ENCODE data around the gene MVK. TPM values are rescaled to one million over a fixed set of nuclear protein-coding genes. Genes with fewer than 3 reads are reported as not detected.

The MVK gene
- total RNA-seq, 2 experiments from 2014 or later = 19.8 to 20.2 TPM

- Mint-ChIP-seq H3K27ac (no peak overlapping the region), H3K9me3 (no peaks in the 10 kb centered on the region), H3K4me3 (no peak overlapping the region), H3K36me3 (ENCODE audit: low read depth) (peaks cover 1% of the 10 kb centered on the region), H3K27me3 (ENCODE audit: low read depth) (no peaks in the 10 kb centered on the region), H3K4me1 (ENCODE audit: low read depth) (no peaks in the 10 kb centered on the region)
- intact Hi-C loops (cut with micrococcal nuclease) = no loop called here
- DNase-seq = no peak
- CTCF ChIA-PET = no interaction called here
These were observed 36.5 kb upstream of the MVK start for GRCh38 chr12:109537136-109537535.

- no peaks in the 10 kb centered on the region for H3K9me3 Mint-ChIP-seq
- H3K4me3 Mint-ChIP-seq = no peak overlapping the region
- peaks cover 1% of the 10 kb centered on the region for H3K36me3 Mint-ChIP-seq (ENCODE audit: low read depth)
- intact Hi-C loops (cut with micrococcal nuclease) = no loop called here
- no peaks in the 10 kb centered on the region for H3K4me1 Mint-ChIP-seq (ENCODE audit: low read depth)
- H3K27me3 Mint-ChIP-seq (ENCODE audit: low read depth) = no peaks in the 10 kb centered on the region
- CTCF ChIA-PET = no interaction called here
- no peak for DNase-seq
- no peak overlapping the region for H3K27ac Mint-ChIP-seq
These were observed 35.3 kb upstream of the MVK start for GRCh38 chr12:109538191-109538863.

- Mint-ChIP-seq H3K27ac (no peak overlapping the region), H3K27me3 (ENCODE audit: low read depth) (no peaks in the 10 kb centered on the region), H3K36me3 (ENCODE audit: low read depth) (peaks cover 1% of the 10 kb centered on the region), H3K4me3 (no peak overlapping the region), H3K9me3 (no peaks in the 10 kb centered on the region), H3K4me1 (ENCODE audit: low read depth) (no peaks in the 10 kb centered on the region)
- intact Hi-C loops (cut with micrococcal nuclease) = no loop called here
- no peak for DNase-seq
- CTCF ChIA-PET = no interaction called here
These were observed 34.1 kb upstream of the MVK start for GRCh38 chr12:109539508-109539907.

GRCh38 chr12:109540526-109541412, 32.8 kb upstream of the MVK start:
- Mint-ChIP-seq H3K36me3 (ENCODE audit: low read depth) (peaks cover 1% of the 10 kb centered on the region), H3K27ac (no peak overlapping the region), H3K4me3 (no peak overlapping the region), H3K27me3 (ENCODE audit: low read depth) (no peaks in the 10 kb centered on the region), H3K4me1 (ENCODE audit: low read depth) (peaks cover 7% of the 10 kb centered on the region), H3K9me3 (no peaks in the 10 kb centered on the region)
- DNase-seq = no peak
- CTCF ChIA-PET = interaction anchor here (1.2 kb wide), 1 partner anchor 58 kb away, joined by 3 read pairs; no protein-coding TSS in a partner anchor
- intact Hi-C loops (cut with micrococcal nuclease) = no loop called here

GRCh38 chr12:109541413-109541726, 32.2 kb upstream of the MVK start:
- DNase-seq = no peak
- H3K4me3 Mint-ChIP-seq = no peak overlapping the region
- CTCF ChIA-PET = interaction anchor here (1.2 kb wide), 1 partner anchor 57 kb away, joined by 3 read pairs; no protein-coding TSS in a partner anchor
- intact Hi-C loops (cut with micrococcal nuclease) = no loop called here
- peaks cover 1% of the 10 kb centered on the region for H3K36me3 Mint-ChIP-seq (ENCODE audit: low read depth)
- H3K4me1 Mint-ChIP-seq (ENCODE audit: low read depth) = peaks cover 7% of the 10 kb centered on the region
- no peaks in the 10 kb centered on the region for H3K9me3 Mint-ChIP-seq
- H3K27ac Mint-ChIP-seq = no peak overlapping the region
- no peaks in the 10 kb centered on the region for H3K27me3 Mint-ChIP-seq (ENCODE audit: low read depth)

- no peak for DNase-seq
- Mint-ChIP-seq H3K27me3 (ENCODE audit: low read depth) (peaks cover under 1% of the 10 kb centered on the region), H3K27ac (no peak overlapping the region), H3K9me3 (no peaks in the 10 kb centered on the region), H3K4me3 (no peak overlapping the region), H3K4me1 (ENCODE audit: low read depth) (peaks cover 7% of the 10 kb centered on the region), H3K36me3 (ENCODE audit: low read depth) (peaks cover 1% of the 10 kb centered on the region)
- CTCF ChIA-PET = interaction anchor here (1.0 kb wide), 1 partner anchor 55 kb away, joined by 4 read pairs; no protein-coding TSS in a partner anchor
- intact Hi-C loops (cut with micrococcal nuclease) = no loop called here
These were observed 31.6 kb upstream of the MVK start for GRCh38 chr12:109542014-109542413.

- no peaks in the 10 kb centered on the region for H3K9me3 Mint-ChIP-seq
- no peak overlapping the region for H3K27ac Mint-ChIP-seq
- H3K27me3 Mint-ChIP-seq (ENCODE audit: low read depth) = peaks cover 9% of the 10 kb centered on the region
- no peak overlapping the region for H3K4me3 Mint-ChIP-seq
- H3K36me3 Mint-ChIP-seq (ENCODE audit: low read depth) = no peaks in the 10 kb centered on the region
- DNase-seq = no peak
- H3K4me1 Mint-ChIP-seq (ENCODE audit: low read depth) = peaks cover 7% of the 10 kb centered on the region
- intact Hi-C loops (cut with micrococcal nuclease) = no loop called here
- CTCF ChIA-PET = no interaction called here
These were observed 30.7 kb upstream of the MVK start for GRCh38 chr12:109542876-109543275.

GRCh38 chr12:109544955-109545531, 28.6 kb upstream of the MVK start:
- peaks cover 7% of the 10 kb centered on the region for H3K4me1 Mint-ChIP-seq (ENCODE audit: low read depth)
- no peak overlapping the region for H3K27ac Mint-ChIP-seq
- intact Hi-C loops (cut with micrococcal nuclease) = no loop called here
- peaks cover 14% of the 10 kb centered on the region for H3K27me3 Mint-ChIP-seq (ENCODE audit: low read depth)
- H3K4me3 Mint-ChIP-seq = no peak overlapping the region
- DNase-seq = no peak
- H3K36me3 Mint-ChIP-seq (ENCODE audit: low read depth) = no peaks in the 10 kb centered on the region
- H3K9me3 Mint-ChIP-seq = no peaks in the 10 kb centered on the region
- CTCF ChIA-PET = interaction anchor here (0.5 to 2.4 kb wide), 2 partner anchors 26 to 1875 kb away, joined by 3 to 6 read pairs; no protein-coding TSS in a partner anchor

GRCh38 chr12:109545826-109546225, 27.8 kb upstream of the MVK start:
- peaks cover 7% of the 10 kb centered on the region for H3K4me1 Mint-ChIP-seq (ENCODE audit: low read depth)
- no peak for DNase-seq
- H3K9me3 Mint-ChIP-seq = no peaks in the 10 kb centered on the region
- H3K36me3 Mint-ChIP-seq (ENCODE audit: low read depth) = no peaks in the 10 kb centered on the region
- intact Hi-C loops (cut with micrococcal nuclease) = no loop called here
- H3K27me3 Mint-ChIP-seq (ENCODE audit: low read depth) = peaks cover 14% of the 10 kb centered on the region
- H3K4me3 Mint-ChIP-seq = no peak overlapping the region
- CTCF ChIA-PET = interaction anchor here (2.4 kb wide), 1 partner anchor 27 kb away, joined by 6 read pairs; no protein-coding TSS in a partner anchor
- no peak overlapping the region for H3K27ac Mint-ChIP-seq

- CTCF ChIA-PET = no interaction called here
- intact Hi-C loops (cut with micrococcal nuclease) = no loop called here
- Mint-ChIP-seq H3K4me3 (no peak overlapping the region), H3K36me3 (ENCODE audit: low read depth) (no peaks in the 10 kb centered on the region), H3K27ac (no peak overlapping the region), H3K9me3 (no peaks in the 10 kb centered on the region), H3K27me3 (ENCODE audit: low read depth) (peaks cover 14% of the 10 kb centered on the region), H3K4me1 (ENCODE audit: low read depth) (peaks cover 7% of the 10 kb centered on the region)
- DNase-seq = no peak
These were observed 26.3 kb upstream of the MVK start for GRCh38 chr12:109547286-109547685.

GRCh38 chr12:109548258-109548657, 25.3 kb upstream of the MVK start:
- Mint-ChIP-seq H3K36me3 (ENCODE audit: low read depth) (no peaks in the 10 kb centered on the region), H3K27ac (no peak overlapping the region), H3K27me3 (ENCODE audit: low read depth) (peaks cover 14% of the 10 kb centered on the region), H3K4me3 (no peak overlapping the region), H3K9me3 (no peaks in the 10 kb centered on the region), H3K4me1 (ENCODE audit: low read depth) (peaks cover 7% of the 10 kb centered on the region)
- CTCF ChIA-PET = no interaction called here
- no peak for DNase-seq
- intact Hi-C loops (cut with micrococcal nuclease) = no loop called here

- Mint-ChIP-seq H3K9me3 (no peaks in the 10 kb centered on the region), H3K27me3 (ENCODE audit: low read depth) (peaks cover 14% of the 10 kb centered on the region), H3K36me3 (ENCODE audit: low read depth) (no peaks in the 10 kb centered on the region), H3K27ac (no peak overlapping the region), H3K4me3 (no peak overlapping the region), H3K4me1 (ENCODE audit: low read depth) (peaks cover 6% of the 10 kb centered on the region)
- intact Hi-C loops (cut with micrococcal nuclease) = no loop called here
- DNase-seq = no peak
- CTCF ChIA-PET = interaction anchor here (0.6 to 2.1 kb wide), 4 partner anchors 32 to 774 kb away, joined by 3 to 5 read pairs (median 4); no protein-coding TSS in a partner anchor
These were observed 23.9 kb upstream of the MVK start for GRCh38 chr12:109549613-109550270.
